Common myeloid progenitor, CD34-positive (primary cell): ENCODE data around the gene CNTNAP1.
"Not testable (repeated sequence)": the region's sequence is repeated elsewhere in the genome, so short reads cannot be mapped to it uniquely, and the experiment has no call there.

Experiments used
- CTCF ChIA-PET: fragments of 350-600 bp; sonication (Branson Sonifier 250); formaldehyde crosslinking; loops from one replicate; lab custom pipeline; 2021; ENCODE audit warnings: antibody characterized with exemption; lab: Charles Lee
- POLR2A ChIA-PET: fragments of 350-600 bp; sonication (Branson Sonifier 250); formaldehyde crosslinking; loops from one replicate; lab custom pipeline; 2021; ENCODE audit warnings: antibody characterized with exemption; lab: Charles Lee
- DNase-seq, 3 donors: peaks; one replicate each; pipeline versions ENCODE4 v3.0.0 to v3.0.0-alpha.2; 2013
- H3K27ac ChIP-seq, 2 experiments: 1 replicate in 1 of 2; 2 replicates in 1 of 2; pipeline ENCODE4 v1.7.0; 2013; ENCODE audit warnings: inconsistent platforms in 2 of 2, low read length in 2 of 2, mild to moderate bottlenecking in 2 of 2, low read depth in 1 of 2, moderate library complexity in 1 of 2; ENCODE audit not compliant: severe bottlenecking in 2 of 2, insufficient read depth in 1 of 2, poor library complexity in 1 of 2
- H3K27me3 ChIP-seq, 5 experiments: replicated peaks in 2 of 5; 1 replicate in 3 of 5; 2 replicates in 2 of 5; pipeline versions ENCODE4 v1.6.1 to v1.7.0; 2013; ENCODE audit warnings: low read length in 4 of 5, mild to moderate bottlenecking in 2 of 5, moderate library complexity in 2 of 5, inconsistent platforms in 1 of 5; ENCODE audit not compliant: insufficient read depth in 5 of 5, control insufficient read depth in 4 of 5
- H3K36me3 ChIP-seq, 4 experiments: 1 replicate in 2 of 4; 2 replicates in 2 of 4; pipeline versions ENCODE4 v1.6.1 to v1.7.0; 2013; ENCODE audit warnings: low read length in 3 of 4, control low read depth in 1 of 4, mild to moderate bottlenecking in 1 of 4; ENCODE audit not compliant: control insufficient read depth in 4 of 4, insufficient read depth in 4 of 4
- H3K4me1 ChIP-seq, 4 experiments: 1 replicate in 3 of 4; 2 replicates in 1 of 4; pipeline versions ENCODE4 v1.6.1 to v1.7.1; 2013; ENCODE audit warnings: low read length in 3 of 4, mild to moderate bottlenecking in 3 of 4, control low read depth in 1 of 4, inconsistent platforms in 1 of 4, moderate library complexity in 1 of 4; ENCODE audit not compliant: control insufficient read depth in 4 of 4, insufficient read depth in 4 of 4; ENCODE audit errors: control extremely low read depth in 1 of 4
- H3K4me3 ChIP-seq, 7 experiments: 1 replicate in 4 of 7; 2 replicates in 3 of 7; pipeline versions ENCODE4 v1.5.1 to v1.7.0; 2013; ENCODE audit warnings: mild to moderate bottlenecking in 7 of 7, low read length in 6 of 7, moderate library complexity in 6 of 7, inconsistent platforms in 2 of 7, low read depth in 2 of 7, control low read depth in 1 of 7; ENCODE audit not compliant: insufficient read depth in 4 of 7, control insufficient read depth in 1 of 7; ENCODE audit errors: extremely low read depth in 1 of 7
- H3K9me3 ChIP-seq, 5 experiments: 1 replicate in 4 of 5; 2 replicates in 1 of 5; pipeline versions ENCODE4 v1.6.1 to v1.7.1; 2013; ENCODE audit warnings: low read length in 4 of 5, mild to moderate bottlenecking in 2 of 5, inconsistent platforms in 1 of 5, low read depth in 1 of 5, moderate library complexity in 1 of 5; ENCODE audit not compliant: control insufficient read depth in 4 of 5, insufficient read depth in 2 of 5; ENCODE audit errors: control extremely low read depth in 1 of 5
- WGBS: methylation state at CpG from one replicate; pipeline ENCODE4 v1.1.5; 2013; ENCODE audit not compliant: insufficient coverage; 5-methylcytosine and 5-hydroxymethylcytosine counted together

The CNTNAP1 gene

GRCh38 chr17:42660692-42661345, 21.5 kb upstream of the CNTNAP1 start:
- POLR2A ChIA-PET: no interaction called here
- no peaks in the 10 kb centered on the region for H3K27me3 ChIP-seq
- no peak for DNase-seq
- no peak overlapping the region for H3K4me3 ChIP-seq
- CTCF ChIA-PET: interaction anchor here (1.2 to 1.6 kb wide), 4 partner anchors 10 to 81 kb away, joined by 3 to 7 read pairs (median 4); no protein-coding TSS in a partner anchor
- H3K36me3 ChIP-seq: peaks cover 0 to 12% (median 0%) of the 10 kb centered on the region in 4 experiments
- no peak overlapping the region for H3K27ac ChIP-seq
- H3K9me3 ChIP-seq: peaks cover 0 to 2% (median 0%) of the 10 kb centered on the region in 5 experiments
- peaks cover 0 to 20% (median 14%) of the 10 kb centered on the region in 4 experiments for H3K4me1 ChIP-seq
- 79% methylated on average over 2 of the region's 7 CpGs for WGBS

- 91% methylated on average over 12 of the region's 14 CpGs for WGBS
- Histone ChIP-seq H3K27ac (no peak overlapping the region), H3K4me1 (peaks cover 0 to 7% (median 5%) of the 10 kb centered on the region in 4 experiments), H3K4me3 (no peak overlapping the region), H3K9me3 (no peaks in the 10 kb centered on the region), H3K36me3 (peaks cover 2 to 19% (median 7%) of the 10 kb centered on the region in 4 experiments), H3K27me3 (peaks cover 0 to 18% (median 9%) of the 10 kb centered on the region in 5 experiments)
- ChIA-PET POLR2A (interaction anchor here (0.8 kb wide), 1 partner anchor 48 kb away, joined by 3 read pairs; no protein-coding TSS in a partner anchor), CTCF (no interaction called here)
- no peak for DNase-seq
Observed at GRCh38 chr17:42665581-42666001, 16.7 kb upstream of the CNTNAP1 start.

GRCh38 chr17:42666126-42666525, 16.2 kb upstream of the CNTNAP1 start:
- DNase-seq, POLR2A ChIA-PET, H3K9me3 ChIP-seq, CTCF ChIA-PET, H3K4me3 ChIP-seq, H3K27ac ChIP-seq: not testable (repeated sequence)
- Histone ChIP-seq H3K4me1 (peaks cover 0 to 13% (median 8%) of the 10 kb centered on the region in 4 experiments), H3K27me3 (peaks cover 0 to 24% (median 14%) of the 10 kb centered on the region in 5 experiments), H3K36me3 (peaks cover 2 to 19% (median 7%) of the 10 kb centered on the region in 4 experiments)
- WGBS: 93% methylated on average over 2 of the region's 16 CpGs

GRCh38 chr17:42667088-42667951, 15.0 kb upstream of the CNTNAP1 start:
- H3K36me3 ChIP-seq: peaks cover 2 to 17% (median 7%) of the 10 kb centered on the region in 4 experiments
- no peaks in the 10 kb centered on the region for H3K9me3 ChIP-seq
- no peak overlapping the region for H3K27ac ChIP-seq
- H3K27me3 ChIP-seq: peaks cover 0 to 36% (median 25%) of the 10 kb centered on the region in 5 experiments
- 78% methylated on average over 5 of the region's 7 CpGs for WGBS
- DNase-seq: no peak
- ChIA-PET CTCF (interaction anchor here (1.0 to 2.5 kb wide), 4 partner anchors 13 to 89 kb away, joined by 3 to 8 read pairs (median 3); no protein-coding TSS in a partner anchor), POLR2A (interaction anchor here (0.5 kb wide), 1 partner anchor 89 kb away, joined by 3 read pairs; no protein-coding TSS in a partner anchor)
- H3K4me1 ChIP-seq: peaks cover 0 to 17% (median 9%) of the 10 kb centered on the region in 4 experiments
- no peak overlapping the region for H3K4me3 ChIP-seq

- Histone ChIP-seq H3K4me3 (peak overlapping the region in 2 of 7 experiments; percentile 26 to 42), H3K9me3 (no peaks in the 10 kb centered on the region), H3K36me3 (peaks cover 2 to 12% (median 7%) of the 10 kb centered on the region in 4 experiments), H3K27me3 (peaks cover 5 to 57% (median 39%) of the 10 kb centered on the region in 5 experiments), H3K27ac (no peak overlapping the region), H3K4me1 (peaks cover 0 to 35% (median 27%) of the 10 kb centered on the region in 4 experiments)
- 84% methylated on average over 4 of the region's 12 CpGs for WGBS
- POLR2A ChIA-PET: no interaction called here
- CTCF ChIA-PET: interaction anchor here (0.7 to 2.5 kb wide), 5 partner anchors 10 to 61 kb away, joined by 3 to 8 read pairs (median 4); partner anchors contain the start of genes TUBG1 and TUBG2
- DNase-seq: no peak
Observed at GRCh38 chr17:42669705-42669976, 12.7 kb upstream of the CNTNAP1 start.

- 27% methylated on average over 69 of the region's 87 CpGs for WGBS
- DNase-seq: peak in 2 of 3 donors; percentile 57 to 64
- Histone ChIP-seq H3K27me3 (peaks cover 5 to 62% (median 43%) of the 10 kb centered on the region in 5 experiments), H3K27ac (no peak overlapping the region), H3K4me1 (peaks cover 0 to 39% (median 33%) of the 10 kb centered on the region in 4 experiments), H3K4me3 (peak overlapping the region in 5 of 7 experiments; percentile 14 to 58 (median 48)), H3K9me3 (no peaks in the 10 kb centered on the region), H3K36me3 (peaks cover 2 to 12% (median 7%) of the 10 kb centered on the region in 4 experiments)
- ChIA-PET POLR2A (no interaction called here), CTCF (interaction anchor here (1.1 to 2.5 kb wide), 5 partner anchors 8 to 62 kb away, joined by 3 to 8 read pairs (median 6); no protein-coding TSS in a partner anchor)
Observed at GRCh38 chr17:42669977-42670788, 12.1 kb upstream of the CNTNAP1 start.
